HG03354 (cell line): ENCODE measurements around the gene MED10.

Source experiments
- ATAC-seq: cut with Tn5 transposase; IDR thresholded peaks from one replicate; pipeline ENCODE4 v1.9.1; 2021; ENCODE audit warnings: mild to moderate bottlenecking; ENCODE audit not compliant: unreplicated experiment, poor library complexity, severe bottlenecking

Gene MED10

GRCh38 chr5:6377905-6378765, at the start of gene MED10:
Gene MED10 (minus strand): TSS chr5:6378547. CDS start chr5:6378483, 64 bp downstream.
- ATAC-seq: peak; percentile 98

- no peak for ATAC-seq
Measured at GRCh38 chr5:6427694-6428093, 49.3 kb upstream of the MED10 start.

GRCh38 chr5:6424700-6425099, 46.4 kb upstream of the MED10 start:
- no peak for ATAC-seq

GRCh38 chr5:6424110-6424659, 45.8 kb upstream of the MED10 start:
- ATAC-seq: no peak

- no peak for ATAC-seq
Measured at GRCh38 chr5:6423327-6424109, 45.2 kb upstream of the MED10 start.

GRCh38 chr5:6419340-6419852, 41.0 kb upstream of the MED10 start:
- ATAC-seq: no peak

GRCh38 chr5:6418679-6419276, 40.4 kb upstream of the MED10 start:
- ATAC-seq: no peak

- no peak for ATAC-seq
Measured at GRCh38 chr5:6417657-6418056, 39.3 kb upstream of the MED10 start.

- ATAC-seq: no peak
Measured at GRCh38 chr5:6412811-6413210, 34.5 kb upstream of the MED10 start.

GRCh38 chr5:6411141-6411540, 32.8 kb upstream of the MED10 start:
- ATAC-seq: no peak

- no peak for ATAC-seq
Measured at GRCh38 chr5:6410421-6410820, 32.1 kb upstream of the MED10 start.

GRCh38 chr5:6408627-6409446, 30.5 kb upstream of the MED10 start:
- ATAC-seq: no peak

- ATAC-seq: no peak
Measured at GRCh38 chr5:6408260-6408596, 29.9 kb upstream of the MED10 start.

- ATAC-seq: no peak
Measured at GRCh38 chr5:6407558-6408259, 29.4 kb upstream of the MED10 start.

GRCh38 chr5:6405591-6405990, 27.2 kb upstream of the MED10 start:
- ATAC-seq: no peak

GRCh38 chr5:6404129-6404528, 25.8 kb upstream of the MED10 start:
- ATAC-seq: no peak

- no peak for ATAC-seq
Measured at GRCh38 chr5:6403416-6403815, 25.1 kb upstream of the MED10 start.

- ATAC-seq: no peak
Measured at GRCh38 chr5:6402939-6403338, 24.6 kb upstream of the MED10 start.

- ATAC-seq: no peak
Measured at GRCh38 chr5:6401410-6401809, 23.1 kb upstream of the MED10 start.
